Measurements from ENCODE around the gene PHF2. TPM values are rescaled to one million over a fixed set of nuclear protein-coding genes. Genes with fewer than 3 reads are reported as not detected.

PHF2 gene
- total RNA-seq, 1 experiment from 2014 or later = 17.4 TPM

DNA sequence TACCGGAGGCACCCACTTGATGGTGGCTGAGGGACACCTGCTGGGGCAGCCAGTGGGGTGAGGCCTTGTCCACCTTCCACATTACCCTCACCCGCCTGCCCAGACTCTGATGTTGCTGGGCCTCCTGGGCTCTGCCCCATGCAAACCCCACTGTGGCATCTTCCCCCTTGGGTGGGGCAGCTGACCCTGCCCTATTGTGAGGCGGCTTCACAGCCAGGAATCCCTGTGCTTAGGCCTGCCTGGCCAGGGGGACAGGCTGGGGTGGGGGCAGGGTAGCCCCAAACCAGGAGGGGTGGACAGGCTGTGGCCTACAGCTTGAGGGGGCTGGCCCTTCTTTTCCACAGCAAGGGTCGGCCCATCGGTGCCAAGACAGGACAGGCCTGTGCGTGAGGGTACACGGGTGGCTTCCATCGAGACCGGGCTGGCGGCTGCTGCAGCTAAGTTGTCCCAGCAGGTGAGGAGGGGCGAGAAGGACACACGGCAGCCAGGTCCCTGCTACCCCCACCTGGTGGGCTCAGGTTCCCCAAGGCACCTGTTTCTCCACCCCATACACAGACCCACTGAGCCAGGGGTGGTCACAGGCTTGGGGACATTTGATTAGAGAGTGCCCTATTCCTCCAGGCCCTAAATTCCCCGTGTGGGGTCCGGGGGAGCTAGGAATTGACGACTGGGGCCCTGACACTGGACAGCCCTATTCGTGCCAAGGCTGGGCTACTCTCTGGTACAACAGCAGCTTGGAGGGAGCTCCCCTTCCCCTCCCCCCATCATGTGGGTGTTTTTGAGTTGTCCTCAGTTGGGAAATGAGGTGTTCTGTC lies 99.2 kb downstream of the PHF2 start:
- Histone ChIP-seq H3K14ac (ENCODE audit: insufficient read depth, low read length) (no peak overlapping the region), H4K5ac (ENCODE audit: insufficient read length, low read depth, low read length) (no peak overlapping the region), H2BK20ac (ENCODE audit: low read depth, low read length, poor library complexity, severe bottlenecking) (no peak overlapping the region), H2BK120ac (ENCODE audit: low read depth, low read length, poor library complexity, severe bottlenecking) (no peak overlapping the region), H2BK15ac (ENCODE audit: low read depth, low read length) (no peak overlapping the region), H3K79me1 (ENCODE audit: insufficient read depth, low read depth, low read length, poor library complexity, severe bottlenecking) (no peaks in the 10 kb centered on the region), H3T11ph (ENCODE audit: low read length) (no peak overlapping the region), H3K4ac (ENCODE audit: low read depth, low read length) (no peak overlapping the region), H4K91ac (ENCODE audit: insufficient read length, low read depth, low read length) (no peak overlapping the region), H3K18ac (ENCODE audit: insufficient read length, low read depth, low read length) (no peak overlapping the region), H2BK12ac (ENCODE audit: insufficient read length, low read depth, low read length) (no peak overlapping the region), H3K4me2 (ENCODE audit: insufficient read depth, insufficient read length, low read length) (no peak overlapping the region), H3K27me3 (ENCODE audit: insufficient read depth, low read length) (no peaks in the 10 kb centered on the region), H3K9ac (ENCODE audit: extremely low read depth, insufficient read length, low read length) (no peak overlapping the region), H3K23me2 (ENCODE audit: insufficient read length, low read depth, low read length, poor library complexity, severe bottlenecking) (peaks cover 2% of the 10 kb centered on the region), H3K56ac (ENCODE audit: insufficient read length, low read depth, low read length) (no peak overlapping the region), H3K27ac (ENCODE audit: insufficient read length, low read depth, low read length) (no peak overlapping the region), H2AK5ac (ENCODE audit: insufficient read length, low read length) (no peak overlapping the region), H2AFZ (ENCODE audit: low read length) (no peak overlapping the region), H2BK5ac (ENCODE audit: insufficient read length, low read length) (no peak overlapping the region), H3K23ac (ENCODE audit: insufficient read length, low read depth, low read length) (no peak overlapping the region), H4K8ac (replicated peaks; ENCODE audit: insufficient read length, low read depth, low read length) (no peak overlapping the region), H3K79me2 (ENCODE audit: insufficient read depth, low read length) (no peaks in the 10 kb centered on the region), H3K9me3 (ENCODE audit: control insufficient read depth, low read depth, low read length) (no peaks in the 10 kb centered on the region), H3K4me1 (ENCODE audit: insufficient read depth, low read length) (no peaks in the 10 kb centered on the region), H4K20me1 (ENCODE audit: control insufficient read depth, insufficient read depth, insufficient read length) (no peaks in the 10 kb centered on the region)
- Mint-ChIP-seq H3K36me3 (ENCODE audit: insufficient read depth in 1 of 3, low read depth in 3 of 3) (peaks cover 1 to 20% (median 13%) of the 10 kb centered on the region in 3 experiments; a peak in 5 of 7 replicates), H3K9me3 (peaks cover 0 to 7% of the 10 kb centered on the region in 2 experiments; a peak in 2 of 5 replicates), H3K27me3 (ENCODE audit: low read depth) (no peaks in the 10 kb centered on the region; the same call in 1 of the 2 replicates), H3K27ac (no peak overlapping the region), H3K4me3 (no peak overlapping the region), H3K4me1 (no peaks in the 10 kb centered on the region)
- DNase-seq = peak; percentile 20
- TF ChIP-seq, protein P1, sequence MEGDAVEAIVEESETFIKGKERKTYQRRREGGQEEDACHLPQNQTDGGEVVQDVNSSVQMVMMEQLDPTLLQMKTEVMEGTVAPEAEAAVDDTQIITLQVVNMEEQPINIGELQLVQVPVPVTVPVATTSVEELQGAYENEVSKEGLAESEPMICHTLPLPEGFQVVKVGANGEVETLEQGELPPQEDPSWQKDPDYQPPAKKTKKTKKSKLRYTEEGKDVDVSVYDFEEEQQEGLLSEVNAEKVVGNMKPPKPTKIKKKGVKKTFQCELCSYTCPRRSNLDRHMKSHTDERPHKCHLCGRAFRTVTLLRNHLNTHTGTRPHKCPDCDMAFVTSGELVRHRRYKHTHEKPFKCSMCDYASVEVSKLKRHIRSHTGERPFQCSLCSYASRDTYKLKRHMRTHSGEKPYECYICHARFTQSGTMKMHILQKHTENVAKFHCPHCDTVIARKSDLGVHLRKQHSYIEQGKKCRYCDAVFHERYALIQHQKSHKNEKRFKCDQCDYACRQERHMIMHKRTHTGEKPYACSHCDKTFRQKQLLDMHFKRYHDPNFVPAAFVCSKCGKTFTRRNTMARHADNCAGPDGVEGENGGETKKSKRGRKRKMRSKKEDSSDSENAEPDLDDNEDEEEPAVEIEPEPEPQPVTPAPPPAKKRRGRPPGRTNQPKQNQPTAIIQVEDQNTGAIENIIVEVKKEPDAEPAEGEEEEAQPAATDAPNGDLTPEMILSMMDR (conservative IDR thresholded peaks at IDR 0.05) = no peak
- WGBS (ENCODE audit: extremely low coverage, insufficient read length, low lambda C conversion rate) = no CpG with 5 or more reads among the region's 16 CpGs

All from H9 (cell line).